Small intestine (tissue), 7 donors: Measurements from ENCODE around the gene LTBP4. TPM values are rescaled to one million over a fixed set of nuclear protein-coding genes. Genes with fewer than 3 reads are reported as not detected.

ENCODE experiments used
- DNase-seq, 2 donors: peaks; one replicate each; pipeline versions ENCODE4 v3.0.0 to v3.0.0-alpha.2; 2013
- FAIRE-seq: peaks from 2 replicates; lab custom pipeline; 2012; peaks lifted over from hg19 to GRCh38; lab: Jason Lieb, UNC
- H3K27ac ChIP-seq, 3 donors: one replicate each; pipeline ENCODE4 v1.5.1; 2013; ENCODE audit warnings: low read length in 2 of 3, mild to moderate bottlenecking in 2 of 3, control low read depth in 1 of 3, inconsistent platforms in 1 of 3, low read depth in 1 of 3, moderate library complexity in 1 of 3
- H3K27me3 ChIP-seq, 3 donors: one replicate each; pipeline ENCODE4 v1.6.1; 2013; ENCODE audit warnings: low read length in 3 of 3, inconsistent platforms in 1 of 3; ENCODE audit not compliant: control insufficient read depth in 3 of 3, insufficient read depth in 3 of 3
- H3K36me3 ChIP-seq, 3 donors: one replicate each; pipeline ENCODE4 v1.6.1; 2013; ENCODE audit warnings: low read length in 3 of 3, inconsistent platforms in 1 of 3, low read depth in 1 of 3, mild to moderate bottlenecking in 1 of 3, moderate library complexity in 1 of 3; ENCODE audit not compliant: control insufficient read depth in 3 of 3, insufficient read depth in 2 of 3
- H3K4me1 ChIP-seq, 3 donors: one replicate each; pipeline ENCODE4 v1.6.1; 2013; ENCODE audit warnings: low read length in 2 of 3, inconsistent platforms in 1 of 3, low read depth in 1 of 3, mild to moderate bottlenecking in 1 of 3, moderate library complexity in 1 of 3; ENCODE audit not compliant: control insufficient read depth in 3 of 3, insufficient read depth in 2 of 3
- H3K4me3 ChIP-seq, 3 donors: one replicate each; pipeline ENCODE4 v1.5.1; 2013; ENCODE audit warnings: low read length in 3 of 3, control low read depth in 1 of 3, inconsistent platforms in 1 of 3, low read depth in 1 of 3, mild to moderate bottlenecking in 1 of 3, moderate library complexity in 1 of 3
- H3K9me3 ChIP-seq, 2 donors: one replicate each; pipeline ENCODE4 v1.6.1; 2013; ENCODE audit warnings: low read depth in 1 of 2, low read length in 1 of 2; ENCODE audit not compliant: control insufficient read depth in 2 of 2, insufficient read depth in 1 of 2
- WGBS, 3 donors: extraction: QIAGEN DNeasy Blood & Tissue Kit; methylation state at CpG; one replicate each; pipeline ENCODE4 v1.1.7; 2013; 5-methylcytosine and 5-hydroxymethylcytosine counted together
- polyA plus RNA-seq, 4 donors: library from polyadenylated mRNA; stranded (reverse) in 3 of 4; unstranded in 1 of 4; fragments of 200-250 nt in 3 of 4; fragments of 120-200 nt in 1 of 4; gene quantifications; one replicate each; pipeline versions ENCODE4 v1.2.1 to v1.2.3, GENCODE V29; 2013
- donor health status: healthy with polysubstance abuse.
- donor health status: control.
- donor health status: control.
- donor health status: Bipolar disorder and iron deficiency.
- donor health status: healthy.

The LTBP4 gene
- polyA plus RNA-seq, 4 donors = 63.3 to 222 (median 116) TPM

DNA sequence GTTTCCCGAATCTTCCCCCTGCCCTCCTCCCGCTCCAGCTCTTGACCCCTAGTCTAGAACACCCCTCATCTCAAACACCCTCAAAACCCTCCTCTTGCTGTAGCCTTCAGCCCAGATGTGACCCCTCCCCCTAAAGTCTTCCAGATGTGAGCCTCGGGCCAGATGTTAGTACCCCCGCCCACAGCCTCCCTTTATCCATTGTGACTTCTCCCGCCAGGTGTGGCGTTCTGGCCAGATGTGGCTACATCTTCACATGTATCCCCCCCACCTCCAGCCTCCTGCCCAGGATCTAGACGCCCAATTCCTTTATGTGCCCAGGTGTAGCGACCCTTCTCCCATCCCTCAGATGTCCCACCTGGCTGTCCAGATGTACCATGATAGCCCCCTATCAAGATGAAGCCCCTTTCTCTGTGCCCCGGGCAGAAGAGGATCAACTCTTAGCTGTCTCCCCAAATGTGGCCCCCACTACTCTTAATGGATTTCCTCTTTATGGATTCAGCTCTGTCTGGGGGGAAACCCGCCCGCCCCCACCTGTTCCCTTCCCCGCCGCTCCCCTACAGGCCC is 517 bp upstream of the LTBP4 start:
- peak in 1 of 2 donors; percentile 29 for DNase-seq
- peak overlapping the region in 2 of 3 donors; percentile 25 to 45 for H3K4me3 ChIP-seq
- 3 to 6% (median 6%) methylated on average over 13 of the region's 13 CpGs for WGBS, 3 donors

DNA sequence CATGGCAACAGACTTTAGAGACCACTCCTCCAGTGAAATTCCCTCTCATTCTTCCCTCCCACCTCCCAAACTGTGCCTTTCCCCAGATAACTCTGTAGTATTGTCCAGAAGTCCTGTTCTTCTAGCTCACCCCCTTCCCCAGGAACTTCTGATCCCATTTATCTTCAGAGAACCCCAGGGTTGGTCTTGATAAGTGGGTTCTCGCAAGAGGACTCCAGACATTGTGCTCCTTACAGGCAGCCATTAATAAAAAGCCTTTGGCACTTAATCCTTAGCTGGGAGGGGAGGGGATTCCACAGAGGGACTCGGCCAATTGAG is 1.9 kb downstream of the LTBP4 start:
- Histone ChIP-seq H3K27ac (peak overlapping the region; percentile 87 to 98 (median 94)), H3K9me3 (peaks cover 0 to 11% of the 10 kb centered on the region in 2 donors), H3K27me3 (peaks cover 2 to 34% (median 5%) of the 10 kb centered on the region in 3 donors), H3K36me3 (peaks cover 0 to 6% (median 0%) of the 10 kb centered on the region in 3 donors), H3K4me1 (peaks cover 12 to 77% (median 20%) of the 10 kb centered on the region in 3 donors), H3K4me3 (peak overlapping the region in 1 of 3 donors; percentile 75)
- DNase-seq (no peak), FAIRE-seq (no peak)
- 9 to 36% (median 28%) methylated on average over 2 of the region's 2 CpGs for WGBS, 3 donors

More for the DNA sequence above, 517 bp upstream of the LTBP4 start:
- Histone ChIP-seq H3K27me3 (peaks cover 4 to 53% (median 5%) of the 10 kb centered on the region in 3 donors), H3K4me1 (peaks cover 11 to 57% (median 17%) of the 10 kb centered on the region in 3 donors), H3K36me3 (peaks cover 0 to 2% (median 0%) of the 10 kb centered on the region in 3 donors), H3K9me3 (no peaks in the 10 kb centered on the region), H3K27ac (peak overlapping the region in 1 of 3 donors; percentile 64)
- FAIRE-seq = no peak

DNA sequence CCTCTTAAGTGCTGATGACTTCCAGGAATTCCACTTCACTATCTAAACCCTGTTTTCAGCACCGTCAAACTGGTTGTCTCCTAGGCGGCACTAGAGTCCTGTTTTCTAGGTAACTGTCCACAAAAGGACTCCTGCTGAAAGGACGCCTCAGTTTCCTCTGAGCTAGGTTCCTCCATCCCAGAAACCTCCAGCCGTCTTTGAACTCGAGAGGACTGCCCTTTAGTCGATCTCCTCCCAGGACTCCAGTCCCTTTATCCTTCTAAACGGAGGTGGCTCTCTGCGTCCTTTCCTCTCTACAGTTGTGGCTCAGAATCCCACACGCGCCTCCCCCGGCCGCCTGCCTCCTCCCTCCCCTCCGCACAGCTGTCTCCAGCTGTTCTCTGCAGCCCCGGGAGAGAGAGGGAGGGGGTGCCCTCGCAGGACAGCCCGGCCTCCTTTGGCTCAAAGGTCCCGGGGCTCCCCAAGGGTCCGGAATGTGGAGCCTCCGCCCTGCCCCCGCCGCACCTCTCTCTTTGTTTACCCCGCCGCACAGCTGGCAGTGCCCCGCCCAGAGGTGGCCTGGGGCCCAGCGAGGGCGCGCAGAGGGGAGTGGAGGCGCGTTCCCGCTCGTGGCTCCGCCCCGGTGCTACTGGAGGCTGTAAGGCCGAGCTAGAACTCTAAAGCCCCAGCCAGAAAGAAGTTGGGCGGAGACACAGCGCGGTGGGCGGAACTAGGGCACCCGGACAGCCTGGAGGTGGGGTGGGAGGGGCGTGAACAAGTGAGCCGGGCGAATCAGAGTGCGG is 2.4 kb downstream of the LTBP4 start:
- peak; percentile 100 for DNase-seq
- WGBS, 3 donors = 1 to 3% (median 2%) methylated on average over 42 to 43 of the region's 43 CpGs
- FAIRE-seq = peak; percentile 26
- H3K36me3 ChIP-seq = peaks cover 0 to 9% (median 0%) of the 10 kb centered on the region in 3 donors
- H3K27me3 ChIP-seq = peaks cover 2 to 28% (median 3%) of the 10 kb centered on the region in 3 donors
- H3K27ac ChIP-seq = peak overlapping the region; percentile 94 to 98 (median 96)
- H3K4me1 ChIP-seq = peaks cover 15 to 76% (median 20%) of the 10 kb centered on the region in 3 donors
- H3K4me3 ChIP-seq = peak overlapping the region in 2 of 3 donors; percentile 5 to 75
- H3K9me3 ChIP-seq = peaks cover 0 to 11% of the 10 kb centered on the region in 2 donors

DNA sequence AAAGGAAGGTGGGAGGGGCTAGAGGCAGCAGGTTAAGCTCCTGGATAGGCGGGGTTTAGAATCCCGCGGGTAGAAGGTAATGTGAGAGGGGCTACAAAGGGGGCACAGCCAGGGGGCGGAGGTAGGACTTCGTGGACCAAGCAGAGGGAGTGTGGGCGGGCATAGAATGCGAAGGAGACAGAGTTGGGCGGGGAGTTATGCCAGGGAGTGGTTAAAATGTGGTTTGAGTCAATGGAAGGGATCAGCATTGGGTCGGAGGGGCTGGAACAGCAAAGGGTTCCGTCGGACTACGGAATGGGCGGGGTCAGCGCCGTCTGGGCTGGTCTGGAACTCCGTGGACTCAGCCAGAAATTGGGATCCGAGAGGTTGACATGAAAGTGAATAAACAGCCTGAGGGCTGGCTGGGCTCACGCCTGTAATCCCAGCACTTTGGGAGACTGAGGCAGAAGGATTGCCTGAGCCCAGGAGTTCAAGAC is 3.0 kb downstream of the LTBP4 start:
- peaks cover 15 to 81% (median 20%) of the 10 kb centered on the region in 3 donors for H3K4me1 ChIP-seq
- H3K27me3 ChIP-seq = peaks cover 2 to 22% (median 3%) of the 10 kb centered on the region in 3 donors
- H3K36me3 ChIP-seq = peaks cover 0 to 9% (median 0%) of the 10 kb centered on the region in 3 donors
- peaks cover 0 to 11% of the 10 kb centered on the region in 2 donors for H3K9me3 ChIP-seq
- H3K27ac ChIP-seq = peak overlapping the region; percentile 94 to 98 (median 96)
- H3K4me3 ChIP-seq = peak overlapping the region in 2 of 3 donors; percentile 20 to 25
- no peak for FAIRE-seq
- WGBS, 3 donors = 3 to 7% (median 7%) methylated on average over 18 of the region's 18 CpGs
- no peak for DNase-seq

DNA sequence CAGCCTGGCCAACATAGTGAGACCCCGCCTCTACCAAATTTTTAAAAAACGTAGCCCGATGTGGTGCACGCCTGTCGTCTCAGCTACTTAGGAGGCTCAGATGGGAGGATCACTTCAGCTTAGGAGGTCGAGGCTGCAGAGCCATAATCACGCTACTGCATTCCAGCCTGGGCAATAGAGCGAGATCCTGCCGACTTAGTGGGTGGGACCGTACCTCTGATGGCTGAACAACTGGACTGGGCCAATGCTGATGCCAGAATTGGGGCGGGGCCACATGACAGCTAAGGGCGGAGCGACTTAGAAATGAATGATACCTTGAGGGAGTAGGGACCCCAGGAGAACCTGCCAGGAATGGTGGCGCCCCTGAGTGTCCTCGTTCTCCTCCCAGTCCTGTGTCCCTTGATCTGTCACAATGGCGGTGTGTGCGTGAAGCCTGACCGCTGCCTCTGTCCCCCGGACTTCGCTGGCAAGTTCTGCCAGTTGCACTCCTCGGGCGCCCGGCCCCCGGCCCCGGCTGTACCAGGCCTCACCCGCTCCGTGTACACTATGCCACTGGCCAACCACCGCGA is 3.6 kb downstream of the LTBP4 start:
- Histone ChIP-seq H3K4me3 (peak overlapping the region in 2 of 3 donors; percentile 44 to 59), H3K36me3 (peaks cover 0 to 9% (median 0%) of the 10 kb centered on the region in 3 donors), H3K27me3 (peaks cover 2 to 17% (median 3%) of the 10 kb centered on the region in 3 donors), H3K4me1 (peaks cover 15 to 84% (median 20%) of the 10 kb centered on the region in 3 donors), H3K9me3 (peaks cover 0 to 11% of the 10 kb centered on the region in 2 donors), H3K27ac (peak overlapping the region; percentile 94 to 98 (median 96))
- FAIRE-seq = no peak
- 18 to 26% (median 18%) methylated on average over 23 to 29 of the region's 29 CpGs for WGBS, 3 donors
- DNase-seq = peak; percentile 61 to 75

DNA sequence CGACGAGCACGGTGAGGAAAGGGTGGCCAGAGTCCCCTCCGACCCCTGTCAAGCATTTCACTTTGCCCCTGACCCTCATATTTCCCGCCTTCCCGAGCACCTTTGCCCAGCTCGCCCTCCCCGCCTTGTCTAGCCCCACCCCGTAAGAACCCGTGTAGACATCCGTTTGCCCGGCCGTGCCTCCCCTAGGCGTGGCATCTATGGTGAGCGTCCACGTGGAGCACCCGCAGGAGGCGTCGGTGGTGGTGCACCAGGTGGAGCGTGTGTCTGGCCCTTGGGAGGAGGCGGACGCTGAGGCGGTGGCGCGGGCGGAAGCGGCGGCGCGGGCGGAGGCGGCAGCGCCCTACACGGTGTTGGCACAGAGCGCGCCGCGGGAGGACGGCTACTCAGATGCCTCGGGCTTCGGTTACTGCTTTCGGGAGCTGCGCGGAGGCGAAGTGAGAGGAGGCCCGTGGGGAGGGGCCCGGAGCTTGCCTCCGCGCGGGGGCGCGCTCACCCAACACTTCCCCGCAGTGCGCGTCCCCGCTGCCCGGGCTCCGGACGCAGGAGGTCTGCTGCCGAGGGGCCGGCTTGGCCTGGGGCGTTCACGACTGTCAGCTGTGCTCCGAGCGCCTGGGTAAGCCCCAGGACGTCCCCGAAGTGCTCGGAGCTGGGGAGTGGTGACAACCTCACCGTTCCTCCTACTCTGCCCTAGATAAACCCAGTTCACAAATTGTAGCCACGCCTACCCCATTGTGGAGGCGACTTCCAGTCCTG is 4.2 kb downstream of the LTBP4 start:
- H3K27me3 ChIP-seq = peaks cover 0 to 12% (median 1%) of the 10 kb centered on the region in 3 donors
- FAIRE-seq = no peak
- WGBS, 3 donors = 1 to 2% (median 2%) methylated on average over 41 to 71 of the region's 71 CpGs

DNA sequence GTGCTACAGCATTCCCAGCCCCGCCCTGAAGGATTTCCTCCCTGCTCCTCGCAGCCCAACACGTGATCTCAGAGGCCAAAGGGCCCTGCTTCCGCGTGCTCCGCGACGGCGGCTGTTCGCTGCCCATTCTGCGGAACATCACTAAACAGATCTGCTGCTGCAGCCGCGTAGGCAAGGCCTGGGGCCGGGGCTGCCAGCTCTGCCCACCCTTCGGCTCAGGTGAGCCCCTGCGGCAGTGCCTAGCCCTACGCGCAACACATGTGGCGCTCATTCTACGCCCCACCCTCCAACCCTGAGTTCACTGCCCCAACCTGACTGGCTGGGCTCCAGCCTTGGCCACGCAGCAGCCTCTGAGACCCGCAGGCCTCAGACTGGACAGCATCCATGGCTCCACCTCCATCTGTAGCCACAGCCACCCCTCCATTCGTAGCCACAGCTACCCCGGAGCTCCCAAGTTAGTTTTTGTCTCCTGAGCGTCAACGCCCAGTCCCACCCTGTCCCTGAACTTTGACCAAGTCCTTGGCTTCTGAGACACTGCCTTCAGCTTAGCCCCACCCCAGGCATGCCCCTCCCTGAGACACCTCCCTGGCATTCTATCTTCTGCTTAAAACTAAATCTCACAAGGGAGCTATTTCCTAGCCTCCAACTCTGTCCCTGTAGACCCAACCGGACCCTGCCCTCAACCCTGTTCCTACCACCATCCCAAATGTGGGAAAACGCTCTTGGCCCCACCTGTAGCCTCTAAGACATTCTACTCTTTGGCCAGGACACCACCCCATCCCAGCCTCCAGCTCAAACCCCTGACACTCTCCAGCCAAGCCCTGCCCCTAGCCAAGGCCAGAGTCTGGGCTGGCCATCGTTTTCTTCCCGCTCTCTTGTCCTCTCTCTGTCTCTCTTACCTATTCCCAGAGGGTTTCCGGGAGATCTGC is 6.4 kb downstream of the LTBP4 start:
- Histone ChIP-seq H3K36me3 (peaks cover 0 to 28% (median 0%) of the 10 kb centered on the region in 3 donors), H3K4me1 (peaks cover 11 to 69% (median 15%) of the 10 kb centered on the region in 3 donors), H3K27me3 (peaks cover 0 to 2% (median 0%) of the 10 kb centered on the region in 3 donors), H3K9me3 (peaks cover 0 to 11% of the 10 kb centered on the region in 2 donors), H3K4me3 (no peak overlapping the region), H3K27ac (peak overlapping the region; percentile 26 to 92 (median 88))
- FAIRE-seq = no peak
- 34 to 54% (median 46%) methylated on average over 29 to 31 of the region's 31 CpGs for WGBS, 3 donors
- peak; percentile 66 to 90 for DNase-seq

More for the DNA sequence above, 4.2 kb downstream of the LTBP4 start:
- Histone ChIP-seq H3K4me1 (peaks cover 15 to 84% (median 20%) of the 10 kb centered on the region in 3 donors), H3K36me3 (peaks cover 0 to 12% (median 0%) of the 10 kb centered on the region in 3 donors), H3K9me3 (peaks cover 0 to 11% of the 10 kb centered on the region in 2 donors), H3K27ac (peak overlapping the region; percentile 94 to 98 (median 96)), H3K4me3 (peak overlapping the region; percentile 34 to 59 (median 44))
- DNase-seq = peak; percentile 95 to 96
